ENCODE results near the gene LRP2. TPM values are rescaled to one million over a fixed set of nuclear protein-coding genes. Genes with fewer than 3 reads are reported as not detected.

The LRP2 gene
- polyA plus RNA-seq, 2 of the 4 experiments (the other 2 are of a cell fraction) = 0.04 TPM; not detected in 1

- no peak for TF ChIP-seq CTCF (IDR thresholded peaks at IDR 0.05)
- TF ChIP-seq POLR2A (IDR thresholded peaks at IDR 0.05; ENCODE audit: low read length) = no peak
Observed at GRCh38 chr2:169298007-169298406, 64.3 kb downstream of the LRP2 start (continued).

DNA sequence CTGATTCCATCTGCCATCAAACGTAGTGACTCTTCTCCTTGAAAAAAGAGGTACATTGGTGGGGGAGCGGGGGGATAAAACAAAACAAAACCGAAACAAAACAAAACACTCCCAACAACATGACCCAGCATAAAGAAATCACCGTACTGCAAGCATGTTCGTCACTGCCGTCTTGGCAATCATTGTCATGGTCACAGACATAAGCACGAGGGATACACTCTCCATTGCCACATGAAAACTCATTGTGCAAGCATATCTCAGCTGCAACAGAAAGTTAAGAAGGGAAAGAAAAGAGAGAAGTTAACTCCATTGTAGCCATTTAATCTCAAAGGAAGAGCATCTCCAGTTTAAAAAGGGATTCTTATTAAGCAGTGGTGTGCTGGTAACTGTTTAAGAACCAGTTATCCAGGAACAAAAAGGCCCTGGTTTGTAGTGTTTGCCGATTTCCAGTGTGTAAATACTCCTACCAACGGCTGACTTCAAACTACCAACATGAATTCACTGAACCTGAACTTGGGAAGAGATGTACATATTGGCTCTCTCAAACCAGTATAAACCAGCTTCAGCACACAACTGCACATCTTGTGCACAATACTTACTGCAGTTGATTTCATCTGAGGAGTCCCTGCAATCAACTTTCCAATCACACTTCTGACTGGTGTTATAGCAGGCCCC lies 68.2 kb downstream of the LRP2 start:
- CTCF ChIA-PET = no interaction called here
- POLR2A ChIA-PET = no interaction called here
- Histone ChIP-seq H3K27ac (no peak overlapping the region), H3K9me3 (no peaks in the 10 kb centered on the region), H3K4me3 (no peak overlapping the region), H3K4me1 (no peaks in the 10 kb centered on the region), H3K4me2 (no peak overlapping the region)
- FAIRE-seq (no peak), ATAC-seq (no peak), DNase-seq (ENCODE audit: low read depth in 1 of 2, low spot score in 1 of 2) (no peak)
- TF ChIP-seq HDAC2 (IDR thresholded peaks at IDR 0.05) = no peak
- TF ChIP-seq TP53 (CRISPR knock-in tag; IDR thresholded peaks at IDR 0.05) = no peak
- TF ChIP-seq EHMT2 (IDR thresholded peaks at IDR 0.05; ENCODE audit: low read depth) = no peak
- no peak for TF ChIP-seq ESRRA (IDR thresholded peaks at IDR 0.05; ENCODE audit: borderline replicate concordance, low read length)
- TF ChIP-seq CHD4 (IDR thresholded peaks at IDR 0.05; ENCODE audit: borderline replicate concordance) = no peak
- 34% methylated on average over 9 of the region's 9 CpGs for WGBS (ENCODE audit: missing lambda C conversion rate)

- FAIRE-seq (no peak), ATAC-seq (no peak), DNase-seq (ENCODE audit: low read depth in 1 of 2, low spot score in 1 of 2) (no peak)
- Histone ChIP-seq H3K9me3 (no peaks in the 10 kb centered on the region), H3K27ac (no peak overlapping the region), H3K4me2 (no peak overlapping the region), H3K4me3 (no peak overlapping the region), H3K4me1 (no peaks in the 10 kb centered on the region)
- WGBS (ENCODE audit: missing lambda C conversion rate) = 9% methylated on average over 2 of the region's 2 CpGs
- ChIA-PET POLR2A (no interaction called here), CTCF (no interaction called here)
- no peak for TF ChIP-seq EHMT2 (IDR thresholded peaks at IDR 0.05; ENCODE audit: low read depth)
Observed at GRCh38 chr2:169291517-169291916, 70.8 kb downstream of the LRP2 start.

DNA sequence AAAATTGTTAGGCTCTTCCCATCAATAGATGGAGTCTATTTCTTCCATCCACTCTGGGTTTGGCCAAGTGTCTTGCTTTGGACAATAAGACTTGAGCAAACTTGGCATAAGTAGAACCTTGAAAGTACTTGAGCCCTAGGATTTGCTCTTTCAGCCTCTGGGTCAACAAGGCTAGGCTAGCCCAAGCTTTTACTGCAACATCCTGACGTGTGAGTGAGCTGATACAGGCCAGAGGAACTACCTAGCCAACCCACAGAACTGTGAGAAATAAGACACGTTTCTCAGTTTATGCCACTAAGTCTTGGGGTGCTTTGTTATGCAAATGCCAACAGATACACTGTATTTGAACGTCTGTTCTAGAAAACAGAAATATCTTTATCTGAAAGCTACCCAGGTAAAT lies 71.9 kb downstream of the LRP2 start:
- ATAC-seq (no peak), DNase-seq (ENCODE audit: low read depth in 1 of 2, low spot score in 1 of 2) (no peak), FAIRE-seq (no peak)
- no peak overlapping the region for H3K4me3 ChIP-seq
- ChIA-PET CTCF (interaction anchor here (0.7 kb wide), 1 partner anchor 42 kb away, joined by 3 read pairs; no protein-coding TSS in a partner anchor), POLR2A (no interaction called here)
- H3K27ac ChIP-seq = no peak overlapping the region
- no peaks in the 10 kb centered on the region for H3K9me3 ChIP-seq
- no peak overlapping the region for H3K4me2 ChIP-seq
- 16% methylated on average over 3 of the region's 3 CpGs for WGBS (ENCODE audit: missing lambda C conversion rate)
- no peak for TF ChIP-seq ZSCAN20 (CRISPR knock-in tag; IDR thresholded peaks at IDR 0.05)
- no peak for TF ChIP-seq CHD4 (IDR thresholded peaks at IDR 0.05; ENCODE audit: borderline replicate concordance)
- no peak for TF ChIP-seq JUN (IDR thresholded peaks at IDR 0.05)
- no peak for TF ChIP-seq BHLHE40 (IDR thresholded peaks at IDR 0.05; ENCODE audit: low read depth, low read length)
- TF ChIP-seq HOXA7 (CRISPR knock-in tag; IDR thresholded peaks at IDR 0.05) = no peak
- TF ChIP-seq HMGXB4 (CRISPR knock-in tag; IDR thresholded peaks at IDR 0.05; ENCODE audit: borderline replicate concordance) = no peak
- TF ChIP-seq, protein P1, sequence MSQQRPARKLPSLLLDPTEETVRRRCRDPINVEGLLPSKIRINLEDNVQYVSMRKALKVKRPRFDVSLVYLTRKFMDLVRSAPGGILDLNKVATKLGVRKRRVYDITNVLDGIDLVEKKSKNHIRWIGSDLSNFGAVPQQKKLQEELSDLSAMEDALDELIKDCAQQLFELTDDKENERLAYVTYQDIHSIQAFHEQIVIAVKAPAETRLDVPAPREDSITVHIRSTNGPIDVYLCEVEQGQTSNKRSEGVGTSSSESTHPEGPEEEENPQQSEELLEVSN (IDR thresholded peaks at IDR 0.05; ENCODE audit: borderline replicate concordance, low read depth) = no peak
- TF ChIP-seq TP53 (CRISPR knock-in tag; IDR thresholded peaks at IDR 0.05) = no peak
- no peak for TF ChIP-seq HOXB13 (CRISPR knock-in tag; IDR thresholded peaks at IDR 0.05; ENCODE audit: low read depth)
- H3K4me1 ChIP-seq = no peaks in the 10 kb centered on the region
